ENCODE measurements around the gene DIDO1.

GRCh38 chr20:62882426-62882825, 43.9 kb downstream of the DIDO1 start:
- TF ChIP-seq POLR2A (IDR thresholded peaks at IDR 0.05) (no peak), EP300 (IDR thresholded peaks at IDR 0.05) (no peak), POLR2AphosphoS5 (IDR thresholded peaks at IDR 0.05) (no peak)
